ENCODE measurements around the gene ADAMTS9. TPM values are rescaled to one million over a fixed set of nuclear protein-coding genes. Genes with fewer than 3 reads are reported as not detected.

ADAMTS9 gene
- total RNA-seq, 2 experiments from 2014 or later = not detected

DNA sequence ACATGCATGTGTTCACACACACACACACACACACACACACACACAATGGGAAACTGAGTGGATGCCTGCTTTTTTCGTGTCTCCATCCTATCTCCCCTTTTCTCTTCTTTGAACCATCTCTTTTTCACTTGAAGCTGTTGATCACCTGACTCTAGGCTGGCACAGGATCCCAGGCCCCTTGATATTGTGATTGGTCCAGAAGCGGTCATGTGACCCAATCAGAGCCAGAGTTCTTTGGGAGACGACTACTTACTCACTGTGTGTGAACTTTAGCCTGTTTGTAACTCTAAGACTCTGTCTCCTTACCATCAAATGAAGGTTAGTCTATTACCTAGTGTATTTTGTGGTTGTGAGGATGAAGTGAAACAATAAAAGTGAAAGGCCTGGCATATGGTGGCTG is 172.9 kb downstream of the ADAMTS9 start:
- CTCF ChIA-PET = no interaction called here
- Mint-ChIP-seq H3K9me3 (no peaks in the 10 kb centered on the region), H3K4me1 (ENCODE audit: low read depth) (no peaks in the 10 kb centered on the region), H3K36me3 (ENCODE audit: low read depth) (no peaks in the 10 kb centered on the region), H3K27me3 (no peaks in the 10 kb centered on the region), H3K27ac (no peak overlapping the region), H3K4me3 (no peak overlapping the region)
- Histone ChIP-seq H3K36me3 (ENCODE audit: insufficient read depth, low read length) (no peaks in the 10 kb centered on the region), H3K4me1 (ENCODE audit: insufficient read depth, low read length) (no peaks in the 10 kb centered on the region), H3K27ac (ENCODE audit: low read depth in 1 of 2, low read length in 2 of 2) (no peak overlapping the region), H3K9me3 (ENCODE audit: control insufficient read depth in 1 of 2, insufficient read depth in 1 of 2, low read length in 2 of 2) (no peaks in the 10 kb centered on the region), H3K27me3 (ENCODE audit: control insufficient read depth in 1 of 2, insufficient read depth in 2 of 2, low read length in 2 of 2) (no peaks in the 10 kb centered on the region), H3K4me3 (ENCODE audit: low read length) (no peak overlapping the region)
- POLR2A ChIA-PET = no interaction called here
- DNase-seq (no peak), ATAC-seq (ENCODE audit: poor library complexity) (no peak)
- intact Hi-C loops (cut with DNase I, micrococcal nuclease) = no loop called here
- TF ChIP-seq, protein P1, sequence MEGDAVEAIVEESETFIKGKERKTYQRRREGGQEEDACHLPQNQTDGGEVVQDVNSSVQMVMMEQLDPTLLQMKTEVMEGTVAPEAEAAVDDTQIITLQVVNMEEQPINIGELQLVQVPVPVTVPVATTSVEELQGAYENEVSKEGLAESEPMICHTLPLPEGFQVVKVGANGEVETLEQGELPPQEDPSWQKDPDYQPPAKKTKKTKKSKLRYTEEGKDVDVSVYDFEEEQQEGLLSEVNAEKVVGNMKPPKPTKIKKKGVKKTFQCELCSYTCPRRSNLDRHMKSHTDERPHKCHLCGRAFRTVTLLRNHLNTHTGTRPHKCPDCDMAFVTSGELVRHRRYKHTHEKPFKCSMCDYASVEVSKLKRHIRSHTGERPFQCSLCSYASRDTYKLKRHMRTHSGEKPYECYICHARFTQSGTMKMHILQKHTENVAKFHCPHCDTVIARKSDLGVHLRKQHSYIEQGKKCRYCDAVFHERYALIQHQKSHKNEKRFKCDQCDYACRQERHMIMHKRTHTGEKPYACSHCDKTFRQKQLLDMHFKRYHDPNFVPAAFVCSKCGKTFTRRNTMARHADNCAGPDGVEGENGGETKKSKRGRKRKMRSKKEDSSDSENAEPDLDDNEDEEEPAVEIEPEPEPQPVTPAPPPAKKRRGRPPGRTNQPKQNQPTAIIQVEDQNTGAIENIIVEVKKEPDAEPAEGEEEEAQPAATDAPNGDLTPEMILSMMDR (IDR thresholded peaks at IDR 0.05) = no peak

DNA sequence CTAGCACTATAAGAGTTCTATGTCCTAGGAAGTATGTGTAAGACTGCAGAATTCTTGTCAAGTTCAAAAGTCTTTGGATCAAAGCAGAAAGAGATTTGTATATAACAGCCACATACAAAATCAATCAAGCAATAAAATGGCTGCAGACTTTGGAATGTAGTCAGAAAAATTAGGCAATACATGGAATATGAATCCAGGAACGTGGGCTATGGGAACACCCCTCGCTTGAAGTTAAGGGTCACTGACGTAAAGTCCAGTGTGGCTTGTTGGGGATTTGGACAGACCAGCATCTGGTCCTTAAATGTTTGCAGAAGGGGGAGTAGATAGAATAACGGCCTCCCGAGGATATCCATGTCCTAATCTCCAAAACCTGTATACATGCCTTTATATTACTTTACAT is 178.6 kb downstream of the ADAMTS9 start:
- ChIA-PET CTCF (no interaction called here), POLR2A (no interaction called here)
- DNase-seq = no peak
- Mint-ChIP-seq H3K9me3 (no peaks in the 10 kb centered on the region), H3K36me3 (ENCODE audit: low read depth) (no peaks in the 10 kb centered on the region), H3K4me3 (no peak overlapping the region), H3K27me3 (no peaks in the 10 kb centered on the region), H3K27ac (no peak overlapping the region), H3K4me1 (ENCODE audit: low read depth) (no peaks in the 10 kb centered on the region)
- Histone ChIP-seq H3K27me3 (ENCODE audit: control insufficient read depth in 1 of 2, insufficient read depth in 2 of 2, low read length in 2 of 2) (no peaks in the 10 kb centered on the region), H3K9me3 (ENCODE audit: control insufficient read depth in 1 of 2, insufficient read depth in 1 of 2, low read length in 2 of 2) (no peaks in the 10 kb centered on the region), H3K4me3 (ENCODE audit: low read length) (no peak overlapping the region), H3K36me3 (ENCODE audit: insufficient read depth, low read length) (no peaks in the 10 kb centered on the region), H3K27ac (ENCODE audit: low read depth in 1 of 2, low read length in 2 of 2) (no peak overlapping the region), H3K4me1 (ENCODE audit: insufficient read depth, low read length) (no peaks in the 10 kb centered on the region)
- TF ChIP-seq, protein P1 (IDR thresholded peaks at IDR 0.05) = no peak
- no peak for ATAC-seq (ENCODE audit: poor library complexity)
- intact Hi-C loops (cut with DNase I, micrococcal nuclease) = no loop called here

DNA sequence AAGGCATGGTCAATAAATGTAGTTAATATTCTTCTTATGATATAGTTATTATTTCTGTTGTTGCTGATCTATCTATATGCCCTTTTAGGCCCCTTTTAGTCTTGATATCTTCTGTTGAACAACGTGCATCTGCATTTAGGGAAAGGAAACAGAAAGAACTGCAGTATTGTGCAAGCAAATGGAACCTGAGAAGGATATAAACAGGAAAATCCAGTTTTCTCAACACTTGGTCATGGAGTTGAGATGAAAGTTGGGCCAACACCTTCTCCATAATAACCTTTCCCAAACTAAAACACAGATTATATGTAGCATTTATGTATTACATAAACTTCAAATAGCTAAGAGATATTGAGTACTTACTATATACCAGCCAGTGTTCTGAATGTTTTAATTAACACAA is 179.7 kb downstream of the ADAMTS9 start:
- no peaks in the 10 kb centered on the region for H3K36me3 Mint-ChIP-seq (ENCODE audit: low read depth)
- DNase-seq = no peak
- Histone ChIP-seq H3K27me3 (ENCODE audit: control insufficient read depth in 1 of 2, insufficient read depth in 2 of 2, low read length in 2 of 2) (no peaks in the 10 kb centered on the region), H3K36me3 (ENCODE audit: insufficient read depth, low read length) (no peaks in the 10 kb centered on the region), H3K4me1 (ENCODE audit: insufficient read depth, low read length) (no peaks in the 10 kb centered on the region), H3K4me3 (ENCODE audit: low read length) (no peak overlapping the region), H3K27ac (ENCODE audit: low read depth in 1 of 2, low read length in 2 of 2) (no peak overlapping the region), H3K9me3 (ENCODE audit: control insufficient read depth in 1 of 2, insufficient read depth in 1 of 2, low read length in 2 of 2) (no peaks in the 10 kb centered on the region)
- ChIA-PET POLR2A (no interaction called here), CTCF (no interaction called here)
- ATAC-seq (ENCODE audit: poor library complexity) = no peak
- no peaks in the 10 kb centered on the region for H3K9me3 Mint-ChIP-seq
- no peak overlapping the region for H3K4me3 Mint-ChIP-seq
- TF ChIP-seq, protein P1 (IDR thresholded peaks at IDR 0.05) = no peak
- H3K4me1 Mint-ChIP-seq (ENCODE audit: low read depth) = no peaks in the 10 kb centered on the region
- no peaks in the 10 kb centered on the region for H3K27me3 Mint-ChIP-seq
- no peak overlapping the region for H3K27ac Mint-ChIP-seq
- intact Hi-C loops (cut with DNase I, micrococcal nuclease) = no loop called here

Data from CD4-positive, alpha-beta T cell (primary cell).